GM23248 (cell line): Measurements from ENCODE around the gene ORMDL3. TPM values are rescaled to one million over a fixed set of nuclear protein-coding genes. Genes with fewer than 3 reads are reported as not detected.

Experiments
- DNase-seq: peaks from one replicate; pipeline ENCODE4 v3.0.0-alpha.2; 2015
- H2AFZ ChIP-seq: fragments of 200-600 bp; sonication (generic); 2 replicates; pipeline ENCODE4 v1.6.1; 2016; ENCODE audit warnings: antibody characterized with exemption
- H3F3A ChIP-seq: fragments of 200-600 bp; sonication (generic); 2 replicates; pipeline ENCODE4 v1.6.1; 2016; ENCODE audit warnings: mild to moderate bottlenecking, antibody characterized with exemption, mixed run types; ENCODE audit not compliant: insufficient read depth
- H3K27ac ChIP-seq: fragments of 200-600 bp; sonication (generic); 2 replicates; pipeline ENCODE4 v1.5.1; 2016; ENCODE audit warnings: mild to moderate bottlenecking
- H3K27me3 ChIP-seq: fragments of 200-600 bp; sonication (generic); replicated peaks from 2 replicates; pipeline ENCODE4 v1.6.1; 2016; ENCODE audit warnings: mild to moderate bottlenecking; ENCODE audit not compliant: insufficient read depth
- H3K36me3 ChIP-seq: fragments of 200-600 bp; sonication (generic); 2 replicates; pipeline ENCODE4 v1.6.1; 2016; ENCODE audit warnings: low read depth, mild to moderate bottlenecking
- H3K4me1 ChIP-seq: fragments of 200-600 bp; sonication (generic); 2 replicates; pipeline ENCODE4 v1.6.1; 2016; ENCODE audit warnings: mild to moderate bottlenecking; ENCODE audit not compliant: insufficient read depth
- H3K4me2 ChIP-seq: fragments of 200-600 bp; sonication (generic); one replicate; pipeline ENCODE4 v1.6.1; 2016; ENCODE audit warnings: mild to moderate bottlenecking; ENCODE audit not compliant: unreplicated experiment
- H3K4me3 ChIP-seq: fragments of 200-600 bp; sonication (generic); 2 replicates; pipeline ENCODE4 v1.5.1; 2016; ENCODE audit warnings: mild to moderate bottlenecking
- H3K79me2 ChIP-seq: fragments of 200-600 bp; sonication (generic); 2 replicates; pipeline ENCODE4 v1.6.1; 2016; ENCODE audit warnings: mild to moderate bottlenecking; ENCODE audit not compliant: insufficient read depth
- H3K9ac ChIP-seq: fragments of 200-600 bp; sonication (generic); 2 replicates; pipeline ENCODE4 v1.6.1; 2016; ENCODE audit warnings: mild to moderate bottlenecking
- H3K9me2 ChIP-seq: fragments of 200-600 bp; sonication (generic); 2 replicates; pipeline ENCODE4 v1.6.1; 2016; ENCODE audit warnings: mixed run types, mild to moderate bottlenecking, moderate library complexity; ENCODE audit not compliant: insufficient read depth
- H3K9me3 ChIP-seq: fragments of 200-600 bp; sonication (generic); one replicate; pipeline ENCODE4 v1.6.1; 2017; ENCODE audit warnings: low read depth
- H4K20me1 ChIP-seq: fragments of 200-600 bp; sonication (generic); 2 replicates; pipeline ENCODE4 v1.6.0; 2016; ENCODE audit not compliant: insufficient read depth
- EZH2 ChIP-seq: fragments of 200-600 bp; sonication (generic); IDR thresholded peaks from 2 replicates; pipeline ENCODE4 v1.6.1; 2018; ENCODE audit warnings: antibody characterized with exemption, mild to moderate bottlenecking; ENCODE audit not compliant: insufficient read depth, poor library complexity, severe bottlenecking
- EZH2phosphoT487 ChIP-seq: fragments of 200-600 bp; sonication (generic); IDR thresholded peaks from 2 replicates; pipeline ENCODE4 v1.6.1; 2018; ENCODE audit warnings: antibody characterized with exemption, moderate library complexity, mild to moderate bottlenecking, low read depth; ENCODE audit not compliant: insufficient read depth
- WGBS, 2 experiments: methylation state at CpG; one replicate each; pipeline ENCODE4 v1.1.6; 2015 to 2017; ENCODE audit warnings: low lambda C conversion rate in 2 of 2, low coverage in 1 of 2; ENCODE audit errors: missing lambda C conversion rate in 2 of 2; 5-methylcytosine and 5-hydroxymethylcytosine counted together
- in situ Hi-C: fragments of 300-500 bp; cut with MboI; formaldehyde crosslinking; loops from 2 replicates; pipeline ENCODE4 v1.15.0; 2020
- polyA plus RNA-seq: library from polyadenylated mRNA; unstranded; fragments of >200 nt; fragmentation: Nextera tagmentation; extraction: Ambion mirVana; gene quantifications from 2 replicates; pipeline ENCODE4 v1.2.1, GENCODE V29; 2016
- total RNA-seq: library from RNA; depleted of rRNA; stranded (reverse); fragments of >200 nt; shearing (Covaris generic); gene quantifications from 2 replicates; pipeline ENCODE4 v1.2.3, GENCODE V29; 2014

Gene ORMDL3
- total and polyA plus RNA-seq, 2 experiments from 2014 or later: 12.0 to 60.4 TPM

DNA sequence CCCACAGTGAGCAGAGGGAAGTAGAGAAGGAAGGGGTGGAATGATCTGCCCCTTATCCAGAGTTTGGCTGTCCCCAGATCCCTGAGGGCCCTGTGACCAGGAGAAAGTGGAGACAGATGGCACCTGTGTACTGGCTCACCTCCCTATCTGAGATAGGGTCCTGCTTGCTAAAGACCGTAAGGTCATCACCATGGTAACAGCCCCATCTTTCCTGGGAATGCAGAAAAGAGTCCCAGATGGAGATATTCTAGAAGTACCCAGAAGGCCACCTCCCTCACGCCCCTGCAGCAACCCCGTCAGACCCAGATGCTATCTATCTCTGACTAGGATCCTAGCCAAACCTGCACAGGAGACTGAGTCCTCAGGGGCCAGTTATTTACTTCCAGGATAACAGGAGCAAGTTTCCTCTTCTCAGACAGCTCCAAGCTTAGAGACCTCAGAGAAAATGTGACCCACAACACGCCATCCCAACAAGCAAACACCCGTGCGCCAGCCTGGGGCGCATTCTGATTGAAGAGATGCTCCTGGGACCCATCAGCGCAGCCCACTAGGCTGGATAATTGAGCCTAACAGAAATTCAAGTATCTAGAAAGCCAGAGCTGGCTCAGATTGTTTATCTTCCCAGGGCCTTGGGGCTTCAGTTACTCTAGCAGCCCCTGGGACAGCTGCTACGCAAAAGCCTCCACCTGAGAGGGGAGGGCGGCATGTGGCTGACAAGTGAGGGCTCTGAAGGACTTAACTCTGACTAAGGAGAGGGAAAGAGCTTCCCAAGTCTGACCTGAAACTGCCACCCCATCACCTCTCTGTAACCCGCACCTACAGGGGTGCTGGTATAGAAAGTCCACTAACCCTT is 1.9 kb downstream of the ORMDL3 start:
- Histone ChIP-seq H3K9me2 (no peaks in the 10 kb centered on the region), H3K4me1 (peaks cover 54% of the 10 kb centered on the region), H3K4me3 (no peak overlapping the region; the same call in 1 of the 2 replicates), H3K36me3 (peaks cover 20% of the 10 kb centered on the region), H3K9ac (peak overlapping the region; percentile 93; the same call in 1 of the 2 replicates), H2AFZ (no peak overlapping the region), H4K20me1 (no peaks in the 10 kb centered on the region), H3K27ac (no peak overlapping the region), H3K9me3 (no peaks in the 10 kb centered on the region), H3F3A (peaks cover 31% of the 10 kb centered on the region), H3K4me2 (no peak overlapping the region), H3K27me3 (no peaks in the 10 kb centered on the region), H3K79me2 (peaks cover 51% of the 10 kb centered on the region)
- 93 to 94% methylated on average over 11 of the region's 11 CpGs for WGBS, 2 experiments
- no peak for DNase-seq
- in situ Hi-C loops: no loop called here
- TF ChIP-seq EZH2phosphoT487: no peak
- no peak for TF ChIP-seq EZH2

DNA sequence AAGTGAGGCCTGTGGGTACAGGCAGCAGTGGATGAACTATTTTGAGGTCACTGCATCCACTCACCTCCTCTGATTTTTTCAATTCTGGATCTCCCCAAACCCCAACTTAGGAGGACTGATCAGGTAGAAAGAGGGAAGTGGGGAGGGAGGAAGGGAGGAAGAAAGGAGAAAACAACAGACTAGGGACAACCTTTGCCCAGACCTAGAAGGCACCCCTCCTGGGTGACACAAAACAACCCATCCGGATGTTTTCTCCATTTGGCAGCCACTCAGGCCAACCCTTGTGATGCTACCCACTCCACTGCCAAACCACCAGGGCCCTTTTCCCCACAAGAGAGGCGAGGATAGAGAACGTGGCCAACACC is 2.7 kb downstream of the ORMDL3 start:
- Histone ChIP-seq H3K79me2 (peaks cover 51% of the 10 kb centered on the region), H3K9ac (peak overlapping the region; percentile 37; the same call in 1 of the 2 replicates), H3K9me3 (no peaks in the 10 kb centered on the region), H3K9me2 (no peaks in the 10 kb centered on the region), H3K27ac (peak overlapping the region; percentile 63), H4K20me1 (no peaks in the 10 kb centered on the region), H3F3A (peaks cover 24% of the 10 kb centered on the region), H3K4me3 (no peak overlapping the region), H3K4me1 (peaks cover 46% of the 10 kb centered on the region), H3K4me2 (no peak overlapping the region), H3K36me3 (peaks cover 20% of the 10 kb centered on the region), H2AFZ (no peak overlapping the region), H3K27me3 (no peaks in the 10 kb centered on the region)
- no peak for DNase-seq
- TF ChIP-seq EZH2 (no peak), EZH2phosphoT487 (no peak)
- in situ Hi-C loops: no loop called here
- 71 to 72% methylated on average over 3 of the region's 3 CpGs for WGBS, 2 experiments

- Histone ChIP-seq H3K4me1 (peaks cover 42% of the 10 kb centered on the region), H2AFZ (no peak overlapping the region), H3K9me3 (no peaks in the 10 kb centered on the region), H3K27me3 (no peaks in the 10 kb centered on the region), H3K4me3 (no peak overlapping the region), H3K9me2 (no peaks in the 10 kb centered on the region), H4K20me1 (no peaks in the 10 kb centered on the region), H3K79me2 (peaks cover 51% of the 10 kb centered on the region), H3K36me3 (peaks cover 20% of the 10 kb centered on the region), H3K27ac (peak overlapping the region; percentile 63), H3K4me2 (no peak overlapping the region), H3K9ac (peak overlapping the region; percentile 37; the same call in 1 of the 2 replicates), H3F3A (peaks cover 20% of the 10 kb centered on the region)
- WGBS, 2 experiments: 73% methylated on average over 17 of the region's 17 CpGs
- DNase-seq: peak; percentile 67
- TF ChIP-seq EZH2phosphoT487 (no peak), EZH2 (no peak)
- in situ Hi-C loops: no loop called here
Measured at GRCh38 chr17:39923836-39924690, 3.3 kb downstream of the ORMDL3 start.

DNA sequence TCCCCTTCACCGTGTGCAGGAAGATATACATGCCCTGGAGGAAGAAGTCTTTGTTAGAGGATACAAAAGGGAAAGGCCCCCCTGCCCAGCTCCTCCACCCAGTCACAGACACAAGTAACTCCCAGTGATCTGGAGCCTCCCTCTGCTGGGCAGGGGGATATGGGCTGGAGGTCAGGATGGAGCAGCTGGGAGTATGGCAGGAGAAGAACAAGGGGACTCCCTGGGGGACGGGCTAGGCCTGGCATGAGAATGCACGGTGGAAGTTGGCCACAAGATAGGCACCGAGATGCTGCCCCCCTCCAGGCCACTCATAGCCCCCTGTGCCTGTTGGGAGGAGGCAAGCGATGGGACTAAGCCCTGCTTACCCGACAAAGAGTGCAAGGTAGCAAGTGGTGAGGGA is 4.2 kb downstream of the ORMDL3 start:
- H3K4me1 ChIP-seq: peaks cover 34% of the 10 kb centered on the region
- H3K9me3 ChIP-seq: no peaks in the 10 kb centered on the region
- H3K4me3 ChIP-seq: no peak overlapping the region
- peaks cover 11% of the 10 kb centered on the region for H3F3A ChIP-seq
- in situ Hi-C loops: no loop called here
- H2AFZ ChIP-seq: no peak overlapping the region
- peaks cover 20% of the 10 kb centered on the region for H3K36me3 ChIP-seq
- H3K27me3 ChIP-seq: no peaks in the 10 kb centered on the region
- H3K79me2 ChIP-seq: peaks cover 51% of the 10 kb centered on the region
- no peaks in the 10 kb centered on the region for H3K9me2 ChIP-seq
- no peak overlapping the region for H3K27ac ChIP-seq
- 97 to 98% methylated on average over 6 of the region's 6 CpGs for WGBS, 2 experiments
- TF ChIP-seq EZH2phosphoT487 (no peak), EZH2 (no peak)
- DNase-seq: no peak
- H3K4me2 ChIP-seq: no peak overlapping the region
- no peak overlapping the region for H3K9ac ChIP-seq
- no peaks in the 10 kb centered on the region for H4K20me1 ChIP-seq
